H1 (cell line): ENCODE results near the gene POFUT2. TPM values are rescaled to one million over a fixed set of nuclear protein-coding genes. Genes with fewer than 3 reads are reported as not detected.
A peak's percentile ranks its signal among the peaks of the same experiment; 100 is the strongest.

Source experiments
- CTCF ChIA-PET: fragments of 300-600 bp; sonication (Branson Sonifier 250); formaldehyde crosslinking; loops from one replicate; lab custom pipeline; 2021; ENCODE audit not compliant: partially characterized antibody; lab: Charles Lee
- POLR2A ChIA-PET: fragments of 300-600 bp; sonication (Branson Sonifier 250); formaldehyde crosslinking; loops from one replicate; lab custom pipeline; 2021; ENCODE audit warnings: inconsistent platforms; ENCODE audit not compliant: partially characterized antibody; lab: Charles Lee
- DNase-seq, 2 experiments: peaks; one replicate each; pipeline versions ENCODE4 v3.0.0 to v3.0.0-alpha.2; 2010 to 2022; ENCODE audit warnings: low spot score in 2 of 2, low read depth in 1 of 2, mixed read lengths in 1 of 2
- FAIRE-seq: peaks from 2 replicates; lab custom pipeline; 2011; peaks lifted over from hg19 to GRCh38; lab: Jason Lieb, UNC
- H2AFZ ChIP-seq: 2 replicates; pipeline ENCODE4 v1.8.1; 2012; ENCODE audit warnings: low read length, inconsistent platforms
- H2AK5ac ChIP-seq: 2 replicates; pipeline ENCODE4 v1.6.1; 2013; ENCODE audit warnings: low read depth, low read length
- H2BK120ac ChIP-seq: replicated peaks from 2 replicates; pipeline ENCODE3; 2013; ENCODE audit warnings: low read depth, low read length, inconsistent platforms
- H2BK12ac ChIP-seq: 2 replicates; pipeline ENCODE4 v1.6.1; 2013; ENCODE audit warnings: low read depth, low read length
- H2BK15ac ChIP-seq: 2 replicates; pipeline ENCODE4 v1.6.1; 2013; ENCODE audit warnings: low read length
- H2BK20ac ChIP-seq: 2 replicates; pipeline ENCODE4 v1.6.1; 2013; ENCODE audit warnings: low read length
- H2BK5ac ChIP-seq: 2 replicates; pipeline ENCODE4 v1.6.1; 2013; ENCODE audit warnings: low read depth, low read length
- H3K14ac ChIP-seq: 2 replicates; pipeline ENCODE4 v1.6.1; 2013; ENCODE audit warnings: inconsistent platforms; ENCODE audit not compliant: insufficient read length
- H3K18ac ChIP-seq: 2 replicates; pipeline ENCODE4 v1.6.1; 2013; ENCODE audit warnings: low read length; ENCODE audit errors: extremely low read depth
- H3K23ac ChIP-seq: 2 replicates; pipeline ENCODE4 v1.6.1; 2013; ENCODE audit warnings: inconsistent platforms; ENCODE audit not compliant: insufficient read length
- H3K23me2 ChIP-seq: 2 replicates; pipeline ENCODE4 v1.6.1; 2013; ENCODE audit warnings: low read depth, low read length
- H3K27ac ChIP-seq: 2 replicates; pipeline ENCODE4 v1.6.1; 2011; ENCODE audit warnings: low read depth, low read length, inconsistent platforms
- H3K27me3 ChIP-seq, 4 experiments: replicated peaks in 1 of 4; 1 replicate in 1 of 4; 2 replicates in 3 of 4; pipeline versions ENCODE4 v1.6.1 to v1.8.1; 2011 to 2013; ENCODE audit warnings: low read length in 3 of 4, mild to moderate bottlenecking in 3 of 4, inconsistent platforms in 2 of 4, mixed read lengths in 2 of 4, moderate library complexity in 1 of 4; ENCODE audit not compliant: control insufficient read depth in 3 of 4, insufficient read depth in 3 of 4; ENCODE audit errors: extremely low read depth in 1 of 4
- H3K36me3 ChIP-seq, 4 experiments: 2 replicates each; pipeline versions ENCODE4 v1.6.1 to v1.8.1; 2011 to 2013; ENCODE audit warnings: mild to moderate bottlenecking in 4 of 4, low read length in 3 of 4, moderate library complexity in 2 of 4, control low read depth in 1 of 4, inconsistent platforms in 1 of 4; ENCODE audit not compliant: insufficient read depth in 4 of 4, control insufficient read depth in 2 of 4
- H3K4ac ChIP-seq: replicated peaks from 2 replicates; pipeline ENCODE3; 2013; ENCODE audit warnings: low read length, low read depth, mixed read lengths, inconsistent platforms; ENCODE audit not compliant: insufficient read length
- H3K4me1 ChIP-seq, 4 experiments: replicated peaks in 1 of 4; 1 replicate in 1 of 4; 2 replicates in 3 of 4; pipeline versions ENCODE4 v1.6.1 to v1.8.1; 2011 to 2013; ENCODE audit warnings: low read length in 3 of 4, inconsistent platforms in 2 of 4, mixed read lengths in 1 of 4; ENCODE audit not compliant: insufficient read depth in 4 of 4, control insufficient read depth in 3 of 4
- H3K4me2 ChIP-seq, 2 experiments: 2 replicates each; pipeline versions ENCODE4 v1.6.1 to v1.8.1; 2011 to 2013; ENCODE audit warnings: low read depth in 2 of 2, low read length in 2 of 2, control low read depth in 1 of 2, inconsistent platforms in 1 of 2, mild to moderate bottlenecking in 1 of 2; ENCODE audit not compliant: insufficient read depth in 1 of 2
- H3K4me3 ChIP-seq, 4 experiments: fragments of 200-600, 300-600 bp in 1 of 4; sonication (generic), shearing (Covaris generic), sonication (Bioruptor Twin) in 1 of 4; 2 replicates each; pipeline versions ENCODE4 v1.5.1 to v1.8.1; 2011 to 2016; ENCODE audit warnings: low read length in 4 of 4, low read depth in 3 of 4, control low read depth in 2 of 4, inconsistent platforms in 2 of 4, mild to moderate bottlenecking in 2 of 4, mixed read lengths in 1 of 4, moderate library complexity in 1 of 4; ENCODE audit not compliant: insufficient read depth in 2 of 4; ENCODE audit errors: extremely low read depth in 1 of 4
- H3K56ac ChIP-seq: replicated peaks from 2 replicates; pipeline ENCODE3; 2013; ENCODE audit warnings: low read depth, mild to moderate bottlenecking, mixed read lengths, low read length, inconsistent platforms; ENCODE audit not compliant: insufficient read length
- H3K79me1 ChIP-seq: 2 replicates; pipeline ENCODE4 v1.6.1; 2013; ENCODE audit warnings: low read depth, low read length, control low read depth
- H3K79me2 ChIP-seq, 2 experiments: 2 replicates each; pipeline versions ENCODE4 v1.6.1 to v1.8.1; 2012 to 2013; ENCODE audit warnings: low read length in 2 of 2, mild to moderate bottlenecking in 2 of 2, inconsistent platforms in 1 of 2; ENCODE audit not compliant: insufficient read depth in 2 of 2, control insufficient read depth in 1 of 2
- H3K9ac ChIP-seq, 4 experiments: replicated peaks in 1 of 4; 1 replicate in 1 of 4; 2 replicates in 3 of 4; pipeline versions ENCODE4 v1.6.1 to v1.8.1; 2011 to 2013; ENCODE audit warnings: low read depth in 3 of 4, low read length in 3 of 4, control low read depth in 2 of 4, mild to moderate bottlenecking in 2 of 4, moderate library complexity in 2 of 4, inconsistent platforms in 1 of 4; ENCODE audit errors: extremely low read depth in 1 of 4
- H3K9me3 ChIP-seq, 2 experiments: 2 replicates each; pipeline versions ENCODE4 v1.6.1 to v1.8.1; 2012 to 2013; ENCODE audit warnings: mild to moderate bottlenecking in 2 of 2, moderate library complexity in 2 of 2, control low read depth in 1 of 2, inconsistent platforms in 1 of 2, low read depth in 1 of 2, low read length in 1 of 2, mixed read lengths in 1 of 2; ENCODE audit not compliant: insufficient read depth in 2 of 2
- H4K20me1 ChIP-seq, 2 experiments: replicated peaks in 1 of 2; 2 replicates each; pipeline versions ENCODE3 to v1.8.1; 2011 to 2013; ENCODE audit warnings: inconsistent platforms in 2 of 2, low read length in 2 of 2, mild to moderate bottlenecking in 1 of 2; ENCODE audit not compliant: insufficient read depth in 2 of 2, control insufficient read depth in 1 of 2
- H4K5ac ChIP-seq: 2 replicates; pipeline ENCODE4 v1.6.1; 2013; ENCODE audit warnings: low read length, low read depth, mixed read lengths, inconsistent platforms; ENCODE audit not compliant: insufficient read length
- H4K8ac ChIP-seq: 2 replicates; pipeline ENCODE4 v1.8.0; 2013; ENCODE audit warnings: mild to moderate bottlenecking, moderate library complexity, low read length, inconsistent platforms; ENCODE audit not compliant: insufficient read depth; ENCODE audit errors: extremely low read depth
- H4K91ac ChIP-seq: replicated peaks from 2 replicates; pipeline ENCODE3; 2013; ENCODE audit warnings: low read length, mixed read lengths, inconsistent platforms; ENCODE audit not compliant: insufficient read length
- ASH2L ChIP-seq: fragments of 200-600, 300-600 bp; sonication (generic); IDR thresholded peaks from one replicate; pipeline ENCODE4 v1.7.1; 2017; ENCODE audit warnings: low read length
- ATF3 ChIP-seq: IDR thresholded peaks from 2 replicates; pipeline ENCODE4 v1.6.1; 2011; ENCODE audit warnings: low read depth, mild to moderate bottlenecking, low read length; ENCODE audit not compliant: insufficient read depth
- BACH1 ChIP-seq: IDR thresholded peaks from 2 replicates; pipeline ENCODE4 v1.6.1; 2012; ENCODE audit warnings: low read length, improper control_type of control experiment
- NRF1 ChIP-seq: IDR thresholded peaks from 2 replicates; pipeline ENCODE4 v1.6.1; 2011; ENCODE audit warnings: mild to moderate bottlenecking, low read depth, low read length, improper control_type of control experiment
- POLR2A ChIP-seq, 2 experiments: IDR thresholded peaks; 1 replicate in 1 of 2; 2 replicates in 1 of 2; pipeline ENCODE4 v1.6.1; 2011; ENCODE audit warnings: low read depth in 2 of 2, low read length in 2 of 2, mild to moderate bottlenecking in 2 of 2; ENCODE audit errors: control extremely low read depth in 1 of 2
- SIRT6 ChIP-seq: IDR thresholded peaks from one replicate; pipeline ENCODE4 v1.7.1; 2012; ENCODE audit warnings: low read length, inconsistent platforms
- SP1 ChIP-seq: IDR thresholded peaks from 2 replicates; pipeline ENCODE4 v1.6.1; 2011; ENCODE audit warnings: low read depth, low read length
- SUZ12 ChIP-seq: fragments of 200-600 bp; sonication (generic); IDR thresholded peaks from 2 replicates; pipeline ENCODE4 v1.6.1; 2012; ENCODE audit warnings: mild to moderate bottlenecking, inconsistent platforms, low read length, moderate library complexity, mixed read lengths
- YY1 ChIP-seq: IDR thresholded peaks from 2 replicates; pipeline ENCODE4 v1.6.1; 2011; ENCODE audit warnings: low read depth, mild to moderate bottlenecking, low read length
- WGBS, 2 experiments: shearing (Covaris generic) in 1 of 2; methylation state at CpG; one replicate each; pipeline versions ENCODE4 v1.1.6 to v1.1.7; 2013 to 2015; ENCODE audit warnings: low lambda C conversion rate in 2 of 2, mixed read lengths in 2 of 2, inconsistent platforms in 1 of 2, low coverage in 1 of 2, missing lambda C conversion rate in 1 of 2; ENCODE audit not compliant: insufficient replicate concordance in 2 of 2, insufficient coverage in 1 of 2, insufficient read length in 1 of 2; ENCODE audit errors: extremely low coverage in 1 of 2, missing lambda C conversion rate in 1 of 2; 5-methylcytosine and 5-hydroxymethylcytosine counted together
- polyA plus RNA-seq, 7 experiments: library from polyadenylated mRNA; depleted of rRNA in 3 of 7; stranded (reverse) in 5 of 7; unstranded in 2 of 7; fragments of >200 nt in 5 of 7; fragments of 200-250 nt in 2 of 7; gene quantifications; 1 replicate in 5 of 7; 2 replicates in 1 of 7; 4 replicates in 1 of 7; pipeline versions ENCODE4 v1.2.1 to v1.2.3, GENCODE V29; 2011 to 2013; ENCODE audit warnings: missing spikeins in 2 of 7, mixed read lengths in 2 of 7
- total RNA-seq: library from RNA; stranded (reverse); fragmentation: NEBNext Ultra II Directional; extraction: Animal tissue kit (Norgen Biotek cat#: 25700); gene quantifications from 2 replicates; pipeline ENCODE4 v1.2.1, GENCODE V29; 2021

POFUT2 gene
- total and polyA plus RNA-seq, 2 of the 8 experiments (the other 6 are each of a cell fraction or from before 2014, with no cell fraction given): 13.7 to 32.1 TPM

GRCh38 chr21:45332981-45333582, 45.4 kb upstream of the POFUT2 start:
- no peak overlapping the region for H3K14ac ChIP-seq
- peaks cover 0 to 2% of the 10 kb centered on the region in 2 experiments for H4K20me1 ChIP-seq
- no peak overlapping the region; a peak in 1 of 4 replicates for H3K4me2 ChIP-seq
- ChIA-PET POLR2A (interaction anchor here (0.9 to 2.4 kb wide), 3 partner anchors 8 to 73 kb away, joined by 3 to 14 read pairs (median 3); no protein-coding TSS in a partner anchor), CTCF (interaction anchor here (1.2 to 1.5 kb wide), 2 partner anchors 15 to 111 kb away, joined by 4 read pairs; no protein-coding TSS in a partner anchor)
- H3K4ac ChIP-seq: no peak overlapping the region
- no peak overlapping the region for H3K23ac ChIP-seq
- 90% methylated on average over 13 of the region's 16 CpGs; no CpG with 5 or more reads in 1 of the 2 experiments for WGBS, 2 experiments
- H2BK5ac ChIP-seq: peak overlapping the region; percentile 63; the same call in 1 of the 2 replicates
- DNase-seq (no peak), FAIRE-seq (no peak)
- TF ChIP-seq POLR2A (IDR thresholded peaks at IDR 0.05; ENCODE audit: control extremely low read depth in 1 of 2, low read depth in 2 of 2, low read length in 2 of 2): no peak
- no peak for TF ChIP-seq ASH2L
- TF ChIP-seq BACH1: no peak
- TF ChIP-seq ATF3: no peak
- TF ChIP-seq SIRT6: no peak
- no peak for TF ChIP-seq NRF1
- no peak for TF ChIP-seq YY1
- TF ChIP-seq SUZ12: no peak
- no peak for TF ChIP-seq SP1
- H3K56ac ChIP-seq: no peak overlapping the region
- no peak overlapping the region for H3K27ac ChIP-seq
- peak overlapping the region; percentile 65; the same call in 1 of the 2 replicates for H2AK5ac ChIP-seq
- peaks cover 4% of the 10 kb centered on the region for H3K23me2 ChIP-seq
- no peak overlapping the region for H2AFZ ChIP-seq
- H3K79me1 ChIP-seq: no peaks in the 10 kb centered on the region
- H3K27me3 ChIP-seq: peaks cover 0 to 5% (median 4%) of the 10 kb centered on the region in 4 experiments; a peak in 4 of 7 replicates
- peak overlapping the region; percentile 65; the same call in 1 of the 2 replicates for H3K18ac ChIP-seq
- H3K9me3 ChIP-seq: no peaks in the 10 kb centered on the region
- H3K9ac ChIP-seq: no peak overlapping the region
- no peak overlapping the region for H4K5ac ChIP-seq
- no peaks in the 10 kb centered on the region for H3K79me2 ChIP-seq
- H2BK120ac ChIP-seq: no peak overlapping the region
- H2BK12ac ChIP-seq: peak overlapping the region; percentile 100; the same call in 1 of the 2 replicates
- H4K8ac ChIP-seq: no peak overlapping the region
- peak overlapping the region; percentile 70 for H4K91ac ChIP-seq
- H3K36me3 ChIP-seq: no peaks in the 10 kb centered on the region
- H3K4me3 ChIP-seq: no peak overlapping the region
- 0 out of 2 replicates have a peak overlapping the region, but pooled peaks have one; percentile 61 for H2BK20ac ChIP-seq
- H2BK15ac ChIP-seq: no peak overlapping the region; the same call in 1 of the 2 replicates
- peaks cover 0 to 19% (median 15%) of the 10 kb centered on the region in 4 experiments; a peak in 6 of 7 replicates for H3K4me1 ChIP-seq
